Mucosa of descending colon (tissue), 3 donors: Measurements from ENCODE around the gene MLIP. TPM values are rescaled to one million over a fixed set of nuclear protein-coding genes. Genes with fewer than 3 reads are reported as not detected.

Experiments
- ATAC-seq: fragments of 200-7000 bp; cut with Tn5 transposase; one replicate; pipeline ENCODE4 v1.9.1; 2020; ENCODE audit warnings: mild to moderate bottlenecking, moderate library complexity
- DNase-seq, 3 donors: peaks; one replicate each; pipeline ENCODE4 v3.0.0-alpha.2; 2020
- H3K36me3 ChIP-seq: fragments of 200-600 bp; one replicate; pipeline ENCODE4 v1.8.0; 2021; ENCODE audit warnings: low read depth, mild to moderate bottlenecking
- H3K4me1 ChIP-seq: fragments of 200-600 bp; one replicate; pipeline ENCODE4 v1.8.0; 2021; ENCODE audit warnings: low read depth, mild to moderate bottlenecking
- H3K4me3 ChIP-seq: fragments of 200-600 bp; one replicate; pipeline ENCODE4 v1.8.0; 2021; ENCODE audit warnings: mild to moderate bottlenecking
- H3K9me3 ChIP-seq: fragments of 200-600 bp; one replicate; pipeline ENCODE4 v1.8.0; 2021; ENCODE audit warnings: mild to moderate bottlenecking
- CTCF ChIP-seq: fragments of 200-600 bp; IDR thresholded peaks from one replicate; pipeline ENCODE4 v1.8.0; 2022; ENCODE audit warnings: antibody characterized with exemption, mild to moderate bottlenecking
- intact Hi-C, 2 donors: fragments of 100-400 bp; cut with DNase I in 1 of 2; cut with micrococcal nuclease in 1 of 2; formaldehyde crosslinking; loops; one replicate each; pipeline versions ENCODE4 v1.11.0 to v1.11.1; 2022; cut with DNase I, micrococcal nuclease
- total RNA-seq, 3 donors: library from RNA; stranded (reverse); fragmentation: NEBNext Ultra II Directional in 2 of 3; extraction: Animal tissue kit (Norgen Biotek cat#: 25700) in 2 of 3; gene quantifications; one replicate each; pipeline versions ENCODE4 v1.2.1 to v1.2.4, GENCODE V29; 2021 to 2023
- donor health status: DM: no; HTN: no; CAD: no; lungs with moderate emphysema.
- donor health status: DM: no; HTN: no; CAD: no.
- donor health status: DM: no; HTN: yes; CAD: no.

The MLIP gene
- total RNA-seq, 3 donors from 2014 or later = 1.9 to 2.5 (median 2.3) TPM

DNA sequence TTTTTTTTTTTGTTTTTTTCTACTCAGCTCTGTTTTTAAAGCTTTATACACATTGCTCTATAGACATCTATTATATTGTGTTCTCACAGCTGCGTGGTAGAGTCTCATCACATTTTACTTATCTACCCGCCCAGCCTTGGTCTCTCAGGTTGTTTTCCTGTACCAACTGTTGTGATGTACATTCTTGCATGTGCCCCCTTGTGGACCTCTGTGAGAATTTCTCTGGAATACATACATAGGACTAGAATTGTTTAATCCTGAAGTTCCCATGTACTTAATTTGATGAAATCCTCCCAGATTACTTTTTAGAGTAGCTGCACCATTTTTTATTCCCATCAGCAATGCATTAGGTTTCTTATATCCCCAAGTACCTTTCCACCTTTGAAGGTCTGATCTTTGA lies 156.6 kb downstream of the MLIP start:
- Histone ChIP-seq H3K36me3 (no peaks in the 10 kb centered on the region), H3K4me3 (no peak overlapping the region), H3K9me3 (no peaks in the 10 kb centered on the region), H3K4me1 (peaks cover 6% of the 10 kb centered on the region)
- ATAC-seq (peak; percentile 64), DNase-seq (peak in 1 of 3 donors; percentile 79)
- intact Hi-C loops = loop anchor here in 1 of 2 donors (5.0 kb wide), 1 partner anchor 280 kb away; no protein-coding TSS in a partner anchor
- TF ChIP-seq CTCF = no peak

- Histone ChIP-seq H3K4me3 (no peak overlapping the region), H3K4me1 (no peaks in the 10 kb centered on the region), H3K9me3 (no peaks in the 10 kb centered on the region), H3K36me3 (no peaks in the 10 kb centered on the region)
- no peak for ATAC-seq
- DNase-seq = no peak
- intact Hi-C loops = no loop called here
- TF ChIP-seq CTCF = no peak
These were observed 162.1 kb downstream of the MLIP start for GRCh38 chr6:54273214-54273820.

DNA sequence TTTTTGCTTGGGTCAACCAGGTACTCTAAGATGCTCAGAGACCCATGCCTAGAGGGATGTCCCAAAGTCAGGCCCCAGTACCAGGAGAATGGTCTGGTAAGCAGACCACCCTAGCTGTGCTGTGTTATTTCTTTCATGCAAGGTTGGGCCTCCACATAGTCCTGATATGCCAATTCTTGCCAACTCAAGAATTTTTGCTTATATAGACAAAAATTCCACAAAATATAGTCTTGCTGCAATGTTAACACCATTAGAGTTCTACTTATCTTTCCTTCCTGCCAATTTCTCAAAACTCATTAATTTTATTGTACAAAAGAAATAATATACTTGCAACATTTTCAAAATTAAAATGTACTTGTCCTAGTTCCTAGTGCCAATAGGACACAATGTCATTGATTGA lies 163.1 kb downstream of the MLIP start:
- no peaks in the 10 kb centered on the region for H3K4me1 ChIP-seq
- DNase-seq (no peak), ATAC-seq (no peak)
- H3K9me3 ChIP-seq = no peaks in the 10 kb centered on the region
- H3K36me3 ChIP-seq = no peaks in the 10 kb centered on the region
- H3K4me3 ChIP-seq = no peak overlapping the region
- TF ChIP-seq CTCF = no peak
- intact Hi-C loops = no loop called here

DNA sequence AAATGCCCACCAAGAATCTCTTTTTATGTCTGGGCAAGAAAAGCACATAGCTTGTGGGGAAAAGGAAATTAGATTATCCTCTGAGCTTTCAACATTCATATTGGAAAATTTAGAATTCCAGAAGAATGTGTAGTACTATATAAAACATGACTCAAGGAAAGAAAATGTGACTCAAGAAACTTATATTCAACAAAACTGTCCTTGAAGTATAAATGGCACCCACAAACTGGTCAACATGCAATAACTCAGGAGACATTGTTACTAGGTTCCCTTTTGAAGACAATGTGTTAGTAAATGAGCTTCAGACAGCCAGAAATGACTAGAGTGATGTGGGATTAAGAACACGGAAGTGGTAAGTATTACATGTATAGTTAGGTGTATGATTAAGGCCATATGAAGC lies 170.9 kb downstream of the MLIP start:
- no peak for ATAC-seq
- Histone ChIP-seq H3K9me3 (no peaks in the 10 kb centered on the region), H3K4me1 (no peaks in the 10 kb centered on the region), H3K36me3 (no peaks in the 10 kb centered on the region), H3K4me3 (no peak overlapping the region)
- intact Hi-C loops = no loop called here
- DNase-seq = no peak
- no peak for TF ChIP-seq CTCF

GRCh38 chr6:54284161-54284860 lies 173.1 kb downstream of the MLIP start:
- no peak overlapping the region for H3K4me3 ChIP-seq
- H3K4me1 ChIP-seq = no peaks in the 10 kb centered on the region
- ATAC-seq = peak; percentile 43
- no peak for DNase-seq
- TF ChIP-seq CTCF = no peak
- no peaks in the 10 kb centered on the region for H3K9me3 ChIP-seq
- intact Hi-C loops = no loop called here
- H3K36me3 ChIP-seq = no peaks in the 10 kb centered on the region
